ENCODE measurements around the gene IL18BP. TPM values are rescaled to one million over a fixed set of nuclear protein-coding genes. Genes with fewer than 3 reads are reported as not detected.
A peak's percentile ranks its signal among the peaks of the same experiment; 100 is the strongest.

The IL18BP gene
- total and polyA plus RNA-seq, 2 of the 13 experiments (the other 11 are each of a cell fraction or from before 2014, with no cell fraction given), result 4.1 to 12.8 TPM

- no peak for TF ChIP-seq ZNF253 (CRISPR knock-in tag; IDR thresholded peaks at IDR 0.05; ENCODE audit: borderline replicate concordance)
- TF ChIP-seq ARID4A (CRISPR knock-in tag; IDR thresholded peaks at IDR 0.05; ENCODE audit: borderline replicate concordance), result 0 out of 2 replicates have a peak, but pooled peaks have one; percentile 33
- peak; percentile 97 for TF ChIP-seq HNRNPL (IDR thresholded peaks at IDR 0.05; ENCODE audit: low read depth, low read length)
- no peak for TF ChIP-seq ZNF691 (CRISPR knock-in tag; IDR thresholded peaks at IDR 0.05; ENCODE audit: borderline replicate concordance, low read depth)
- no peak for TF ChIP-seq PREB (CRISPR knock-in tag; IDR thresholded peaks at IDR 0.05)
- no peak for TF ChIP-seq ZUFSP (CRISPR knock-in tag; IDR thresholded peaks at IDR 0.05; ENCODE audit: borderline replicate concordance)
- peak; percentile 11 for TF ChIP-seq GATAD2A (CRISPR knock-in tag; IDR thresholded peaks at IDR 0.05)
- peak; percentile 56 for TF ChIP-seq YY1 (IDR thresholded peaks at IDR 0.05; ENCODE audit: insufficient read depth, insufficient replicate concordance, low read depth, low read length)
- TF ChIP-seq RBFOX2 (IDR thresholded peaks at IDR 0.05; ENCODE audit: low read depth, low read length), result peak; percentile 46
- TF ChIP-seq POLR2A (IDR thresholded peaks at IDR 0.05; ENCODE audit: insufficient read depth in 1 of 2, low read depth in 2 of 2, low read length in 2 of 2), result peak in 1 of 2 experiments; percentile 56; a peak in 2 of 4 replicates
- TF ChIP-seq TEAD3 (CRISPR knock-in tag; optimal IDR thresholded peaks at IDR 0.05; ENCODE audit: borderline replicate concordance), result peak; percentile 8
- TF ChIP-seq PCBP1 (IDR thresholded peaks at IDR 0.05; ENCODE audit: borderline replicate concordance, low read depth, low read length), result 0 out of 2 replicates have a peak, but pooled peaks have one; percentile 43
- 0 out of 2 replicates have a peak, but pooled peaks have one; percentile 69 for TF ChIP-seq ZFP90 (CRISPR knock-in tag; IDR thresholded peaks at IDR 0.05; ENCODE audit: borderline replicate concordance)
- no peak for TF ChIP-seq EEA1 (CRISPR knock-in tag; IDR thresholded peaks at IDR 0.05; ENCODE audit: borderline replicate concordance)
- peak; percentile 38 for TF ChIP-seq MAX (IDR thresholded peaks at IDR 0.05)
- TF ChIP-seq CHD2 (IDR thresholded peaks at IDR 0.05; ENCODE audit: low read depth, low read length), result no peak
- TF ChIP-seq PHF8 (CRISPR knock-in tag; IDR thresholded peaks at IDR 0.05), result peak; percentile 38
- TF ChIP-seq USF2 (IDR thresholded peaks at IDR 0.05; ENCODE audit: low read depth, low read length), result no peak
- no peak for TF ChIP-seq USF2 (CRISPR knock-in tag; IDR thresholded peaks at IDR 0.05; ENCODE audit: borderline replicate concordance)
Measured at GRCh38 chr11:72041364-72042063, 42.8 kb downstream of the IL18BP start (continued).
